ENCODE measurements around the gene NABP1.

NABP1 gene

GRCh38 chr2:191699341-191699945, 21.5 kb downstream of the NABP1 start:
- no peaks in the 10 kb centered on the region for H3K27me3 ChIP-seq (ENCODE audit: insufficient read depth, poor library complexity, severe bottlenecking)
- no peak overlapping the region for H3K27ac ChIP-seq (replicated peaks)
- no peak for DNase-seq (ENCODE audit: low read depth in 1 of 2, low spot score in 1 of 2)
- TF ChIP-seq, protein P1, sequence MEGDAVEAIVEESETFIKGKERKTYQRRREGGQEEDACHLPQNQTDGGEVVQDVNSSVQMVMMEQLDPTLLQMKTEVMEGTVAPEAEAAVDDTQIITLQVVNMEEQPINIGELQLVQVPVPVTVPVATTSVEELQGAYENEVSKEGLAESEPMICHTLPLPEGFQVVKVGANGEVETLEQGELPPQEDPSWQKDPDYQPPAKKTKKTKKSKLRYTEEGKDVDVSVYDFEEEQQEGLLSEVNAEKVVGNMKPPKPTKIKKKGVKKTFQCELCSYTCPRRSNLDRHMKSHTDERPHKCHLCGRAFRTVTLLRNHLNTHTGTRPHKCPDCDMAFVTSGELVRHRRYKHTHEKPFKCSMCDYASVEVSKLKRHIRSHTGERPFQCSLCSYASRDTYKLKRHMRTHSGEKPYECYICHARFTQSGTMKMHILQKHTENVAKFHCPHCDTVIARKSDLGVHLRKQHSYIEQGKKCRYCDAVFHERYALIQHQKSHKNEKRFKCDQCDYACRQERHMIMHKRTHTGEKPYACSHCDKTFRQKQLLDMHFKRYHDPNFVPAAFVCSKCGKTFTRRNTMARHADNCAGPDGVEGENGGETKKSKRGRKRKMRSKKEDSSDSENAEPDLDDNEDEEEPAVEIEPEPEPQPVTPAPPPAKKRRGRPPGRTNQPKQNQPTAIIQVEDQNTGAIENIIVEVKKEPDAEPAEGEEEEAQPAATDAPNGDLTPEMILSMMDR (IDR thresholded peaks at IDR 0.05; ENCODE audit: insufficient read depth, low read length): no peak
- TF ChIP-seq, protein P2, sequence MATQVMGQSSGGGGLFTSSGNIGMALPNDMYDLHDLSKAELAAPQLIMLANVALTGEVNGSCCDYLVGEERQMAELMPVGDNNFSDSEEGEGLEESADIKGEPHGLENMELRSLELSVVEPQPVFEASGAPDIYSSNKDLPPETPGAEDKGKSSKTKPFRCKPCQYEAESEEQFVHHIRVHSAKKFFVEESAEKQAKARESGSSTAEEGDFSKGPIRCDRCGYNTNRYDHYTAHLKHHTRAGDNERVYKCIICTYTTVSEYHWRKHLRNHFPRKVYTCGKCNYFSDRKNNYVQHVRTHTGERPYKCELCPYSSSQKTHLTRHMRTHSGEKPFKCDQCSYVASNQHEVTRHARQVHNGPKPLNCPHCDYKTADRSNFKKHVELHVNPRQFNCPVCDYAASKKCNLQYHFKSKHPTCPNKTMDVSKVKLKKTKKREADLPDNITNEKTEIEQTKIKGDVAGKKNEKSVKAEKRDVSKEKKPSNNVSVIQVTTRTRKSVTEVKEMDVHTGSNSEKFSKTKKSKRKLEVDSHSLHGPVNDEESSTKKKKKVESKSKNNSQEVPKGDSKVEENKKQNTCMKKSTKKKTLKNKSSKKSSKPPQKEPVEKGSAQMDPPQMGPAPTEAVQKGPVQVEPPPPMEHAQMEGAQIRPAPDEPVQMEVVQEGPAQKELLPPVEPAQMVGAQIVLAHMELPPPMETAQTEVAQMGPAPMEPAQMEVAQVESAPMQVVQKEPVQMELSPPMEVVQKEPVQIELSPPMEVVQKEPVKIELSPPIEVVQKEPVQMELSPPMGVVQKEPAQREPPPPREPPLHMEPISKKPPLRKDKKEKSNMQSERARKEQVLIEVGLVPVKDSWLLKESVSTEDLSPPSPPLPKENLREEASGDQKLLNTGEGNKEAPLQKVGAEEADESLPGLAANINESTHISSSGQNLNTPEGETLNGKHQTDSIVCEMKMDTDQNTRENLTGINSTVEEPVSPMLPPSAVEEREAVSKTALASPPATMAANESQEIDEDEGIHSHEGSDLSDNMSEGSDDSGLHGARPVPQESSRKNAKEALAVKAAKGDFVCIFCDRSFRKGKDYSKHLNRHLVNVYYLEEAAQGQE (IDR thresholded peaks at IDR 0.05; ENCODE audit: insufficient replicate concordance, low read depth): no peak
- TF ChIP-seq SPI1 (IDR thresholded peaks at IDR 0.05; ENCODE audit: borderline replicate concordance, low read depth) (no peak), GABPA (IDR thresholded peaks at IDR 0.05; ENCODE audit: low read depth) (no peak), POLR2AphosphoS5 (IDR thresholded peaks at IDR 0.05; ENCODE audit: low read depth) (no peak)
- no peak overlapping the region for H3K4me3 ChIP-seq (replicated peaks; ENCODE audit: insufficient read depth, low read length)

- TF ChIP-seq POLR2AphosphoS5 (IDR thresholded peaks at IDR 0.05; ENCODE audit: low read depth) (no peak), GABPA (IDR thresholded peaks at IDR 0.05; ENCODE audit: low read depth) (no peak), SPI1 (IDR thresholded peaks at IDR 0.05; ENCODE audit: borderline replicate concordance, low read depth) (no peak)
- TF ChIP-seq, protein P2 (IDR thresholded peaks at IDR 0.05; ENCODE audit: insufficient replicate concordance, low read depth): no peak
- TF ChIP-seq, protein P1 (IDR thresholded peaks at IDR 0.05; ENCODE audit: insufficient read depth, low read length): no peak
- Histone ChIP-seq H3K4me3 (replicated peaks; ENCODE audit: insufficient read depth, low read length) (no peak overlapping the region), H3K27me3 (ENCODE audit: insufficient read depth, poor library complexity, severe bottlenecking) (no peaks in the 10 kb centered on the region), H3K27ac (replicated peaks) (no peak overlapping the region)
- DNase-seq (ENCODE audit: low read depth in 1 of 2, low spot score in 1 of 2): no peak
Measured at GRCh38 chr2:191701029-191701428, 23.1 kb downstream of the NABP1 start.

DNA sequence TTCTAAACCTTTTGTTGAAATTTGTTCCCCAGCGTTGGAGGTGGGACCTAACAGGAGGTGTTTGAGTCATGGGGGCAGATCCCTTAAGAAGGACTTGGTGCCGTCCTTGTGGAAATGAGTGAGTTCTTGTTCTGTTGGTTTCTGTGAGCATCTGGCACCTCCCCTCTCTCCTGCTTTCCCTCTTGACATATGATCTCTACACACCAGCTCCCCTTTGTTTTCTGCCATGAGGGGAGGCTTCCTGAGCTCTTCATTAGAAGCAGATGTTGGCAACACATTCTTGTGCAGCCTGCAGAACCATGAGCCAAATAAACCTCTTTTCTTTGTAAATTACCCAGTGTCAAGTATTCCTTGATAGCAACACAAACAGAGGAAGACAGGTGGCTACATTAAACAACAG, 23.8 kb downstream of the NABP1 start:
- Histone ChIP-seq H3K27me3 (ENCODE audit: insufficient read depth, poor library complexity, severe bottlenecking) (no peaks in the 10 kb centered on the region), H3K27ac (replicated peaks) (no peak overlapping the region), H3K4me3 (replicated peaks; ENCODE audit: insufficient read depth, low read length) (no peak overlapping the region)
- TF ChIP-seq GABPA (IDR thresholded peaks at IDR 0.05; ENCODE audit: low read depth) (no peak), POLR2AphosphoS5 (IDR thresholded peaks at IDR 0.05; ENCODE audit: low read depth) (no peak), SPI1 (IDR thresholded peaks at IDR 0.05; ENCODE audit: borderline replicate concordance, low read depth) (no peak)
- TF ChIP-seq, protein P2 (IDR thresholded peaks at IDR 0.05; ENCODE audit: insufficient replicate concordance, low read depth): no peak
- TF ChIP-seq, protein P1 (IDR thresholded peaks at IDR 0.05; ENCODE audit: insufficient read depth, low read length): no peak
- DNase-seq (ENCODE audit: low read depth in 1 of 2, low spot score in 1 of 2): no peak
